NCI-H345 (cell line): Measurements from ENCODE around the gene TNFRSF9.

Source experiments
- DNase-seq: peaks from one replicate; lab custom pipeline; 2025; lab: John Stamatoyannopoulos, UW

Gene TNFRSF9

DNA sequence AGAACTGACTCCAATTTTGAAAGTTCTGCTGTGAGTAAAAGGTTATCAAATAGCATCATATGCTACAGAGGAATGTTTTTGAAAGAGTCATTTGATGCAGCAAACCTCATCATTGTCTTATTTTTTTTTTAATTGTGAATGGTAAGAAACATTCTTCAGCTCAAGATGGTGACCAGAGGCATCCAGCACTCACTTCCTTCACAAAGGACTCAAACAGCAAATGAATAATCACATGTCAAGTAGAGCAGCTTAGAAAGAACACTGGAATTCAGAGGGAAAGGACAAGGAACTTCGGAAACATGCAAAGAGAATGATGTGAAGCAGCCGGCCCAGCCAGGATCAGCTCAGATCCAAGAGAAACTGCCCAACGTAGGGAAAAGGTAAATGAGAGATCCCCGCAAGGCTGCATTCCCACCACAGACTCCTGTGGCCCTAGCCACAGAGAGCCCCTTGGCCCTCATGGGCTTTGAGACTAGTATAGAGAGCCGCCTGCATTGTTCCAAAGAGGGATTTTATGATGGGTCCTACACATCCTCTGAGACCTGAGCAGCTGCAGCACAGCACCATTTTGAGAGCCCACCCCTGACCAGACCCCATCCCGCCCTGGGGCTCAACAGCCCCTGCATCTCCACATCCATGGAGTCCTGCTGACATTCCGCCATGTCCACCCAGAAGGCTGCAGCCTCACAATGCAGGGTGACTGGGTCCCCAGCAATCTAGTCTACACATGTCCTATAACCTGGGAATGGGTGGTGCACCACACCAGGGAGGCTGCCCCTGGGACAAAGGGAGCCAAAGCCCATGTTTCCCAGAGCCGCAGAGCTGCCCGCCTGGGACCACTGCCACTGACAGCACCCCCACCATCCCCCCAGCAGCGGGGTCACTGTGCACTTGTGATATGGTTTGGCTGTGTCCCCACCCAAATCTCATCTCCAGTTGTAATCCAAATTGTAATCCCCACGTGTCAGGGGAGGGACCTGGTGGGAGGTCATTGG is 66.5 kb downstream of the TNFRSF9 start:
- DNase-seq = no peak

DNA sequence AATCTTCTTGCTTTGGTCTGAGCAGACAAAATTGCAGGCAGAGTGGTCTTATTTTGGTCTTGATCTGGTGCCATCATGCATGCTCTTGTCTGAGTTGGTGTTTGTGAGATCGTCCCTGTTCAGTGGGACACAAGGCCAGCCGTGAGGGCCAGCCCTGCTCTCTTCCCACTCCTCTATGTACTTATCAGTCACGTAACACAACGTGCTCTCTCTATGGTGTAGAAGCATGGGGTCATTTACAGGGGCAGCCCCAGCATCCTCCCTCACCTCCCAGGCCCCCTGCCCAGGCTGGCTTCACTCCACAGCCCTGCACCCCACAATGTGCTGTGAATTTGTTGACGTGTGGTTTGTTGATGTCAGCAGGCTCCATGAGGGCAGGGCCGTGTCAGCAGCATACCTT is 69.5 kb downstream of the TNFRSF9 start:
- DNase-seq = no peak

DNA sequence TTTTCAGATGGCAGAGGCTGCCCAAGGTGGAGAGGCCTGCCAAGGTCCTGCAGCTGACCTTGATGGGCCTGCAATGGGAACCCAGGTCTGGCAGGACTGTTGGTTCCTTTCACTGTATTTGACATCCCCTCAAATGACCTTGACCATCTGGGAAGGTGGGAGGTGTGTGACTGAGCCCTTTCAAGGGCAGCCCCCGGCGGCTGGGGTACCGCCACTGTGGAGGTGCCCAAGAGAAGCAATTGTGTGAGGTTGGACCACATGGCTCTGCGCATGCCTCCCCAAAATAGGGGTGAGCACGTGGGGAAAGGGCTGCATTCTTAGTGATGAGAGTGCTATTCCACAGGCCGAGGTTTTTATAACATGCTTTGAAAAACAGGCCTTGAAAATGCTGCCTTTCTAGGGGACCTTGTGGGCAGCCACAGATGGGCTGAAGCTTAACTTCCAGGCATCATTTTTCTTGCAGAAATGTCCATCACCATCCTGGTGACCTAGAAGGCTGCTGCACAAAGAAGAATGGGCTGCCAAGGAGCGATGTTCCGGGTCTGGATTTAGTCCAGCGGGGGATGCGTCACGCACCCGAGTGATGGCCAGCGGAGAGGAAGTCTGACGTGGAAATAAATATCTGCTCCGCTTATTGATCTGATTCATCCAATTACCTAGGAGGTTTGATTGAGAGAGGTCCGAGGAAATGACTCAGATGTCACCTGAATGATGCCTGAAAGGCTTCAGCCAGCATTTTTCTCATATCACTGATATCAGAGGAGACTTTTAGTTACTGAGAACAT is 71.3 kb downstream of the TNFRSF9 start:
- no peak for DNase-seq

DNA sequence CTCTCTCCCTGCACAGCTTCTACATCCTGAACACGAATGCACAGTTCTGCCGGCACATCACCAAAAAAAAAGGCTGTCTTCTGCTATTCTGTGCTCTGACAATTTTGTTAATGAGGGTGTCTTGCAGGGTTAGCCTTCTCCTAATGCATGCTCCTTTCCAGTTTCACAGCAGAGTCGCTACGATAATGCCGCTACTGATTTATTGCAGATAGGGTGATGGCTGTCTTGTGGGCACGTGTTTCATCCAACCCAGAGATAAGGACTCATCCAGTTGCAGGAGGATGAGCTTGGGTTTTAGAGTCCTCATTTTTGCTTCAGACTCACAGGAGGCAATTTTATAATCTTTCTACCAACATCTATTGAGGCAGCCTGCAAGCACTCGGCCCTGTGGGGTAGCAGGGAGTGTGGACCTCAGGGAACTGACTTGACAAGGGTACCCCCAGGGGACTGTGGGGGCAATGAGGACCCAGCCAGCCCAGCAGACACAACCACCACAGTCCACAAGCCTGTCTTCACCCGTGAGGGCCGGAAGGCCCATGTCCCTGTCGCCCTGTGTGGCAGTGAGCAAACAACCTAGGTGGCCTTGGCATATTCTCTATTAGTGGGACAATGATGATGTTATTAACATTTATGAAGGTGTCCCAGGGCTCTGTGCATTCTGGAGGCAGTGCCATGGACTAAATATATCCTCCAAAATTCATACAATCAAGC is 72.4 kb downstream of the TNFRSF9 start:
- DNase-seq = no peak

DNA sequence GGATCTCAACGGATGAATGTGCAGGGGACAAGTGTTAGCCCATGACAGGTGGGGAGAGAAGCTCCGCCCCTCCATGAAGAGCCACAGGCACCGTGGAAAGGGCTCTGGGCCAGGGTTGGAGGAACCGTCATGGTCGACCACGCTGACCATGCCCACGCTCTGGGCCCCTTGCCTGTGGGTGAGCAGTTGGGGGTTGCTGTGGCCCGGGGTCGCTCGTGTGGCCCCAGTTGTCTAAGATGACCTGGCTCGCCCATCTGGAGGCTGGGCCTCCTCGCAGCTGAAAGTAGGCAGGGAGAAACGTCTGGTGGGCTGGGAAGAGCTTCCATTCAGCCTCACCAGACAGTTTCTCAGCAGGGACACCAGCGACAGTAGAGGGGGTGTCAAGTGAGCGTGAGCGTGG is 74.7 kb downstream of the TNFRSF9 start:
- no peak for DNase-seq
